Stimulated activated CD8-positive, alpha-beta memory T cell treated with anti-CD3 and anti-CD28 coated beads, Interleukin-12 subunit alpha, Interleukin-12 subunit beta, amount 100 ng/mL, for 24 hours (primary cell): ENCODE results near the gene SLC16A10.
"Not testable (repeated sequence)": the region's sequence is repeated elsewhere in the genome, so short reads cannot be mapped to it uniquely, and the experiment has no call there.

Experiments
- DNase-seq: peaks from one replicate; pipeline ENCODE4 v3.0.0-alpha.2; 2020; ENCODE audit errors: extremely low read depth

Gene SLC16A10

GRCh38 chr6:111087106-111087835 is at the start of gene SLC16A10:
Gene SLC16A10 (plus strand): TSS chr6:111087503. CDS start chr6:111087753, 250 bp downstream.
- DNase-seq, result peak; percentile 54

- DNase-seq, result no peak
Measured at GRCh38 chr6:111038534-111039252, 48.6 kb upstream of the SLC16A10 start.

- DNase-seq, result no peak
Measured at GRCh38 chr6:111041917-111042316, 45.4 kb upstream of the SLC16A10 start.

GRCh38 chr6:111047244-111047643 is 40.1 kb upstream of the SLC16A10 start:
- DNase-seq, result no peak

GRCh38 chr6:111050261-111051023 is 36.9 kb upstream of the SLC16A10 start:
- no peak for DNase-seq

GRCh38 chr6:111052171-111052570 is 35.1 kb upstream of the SLC16A10 start:
- no peak for DNase-seq

GRCh38 chr6:111057074-111057752 is 30.1 kb upstream of the SLC16A10 start:
- DNase-seq, result no peak

GRCh38 chr6:111061508-111061907 is 25.8 kb upstream of the SLC16A10 start:
- no peak for DNase-seq

GRCh38 chr6:111061985-111062384 is 25.3 kb upstream of the SLC16A10 start:
- not testable (repeated sequence) for DNase-seq

GRCh38 chr6:111062860-111063259 is 24.4 kb upstream of the SLC16A10 start:
- not testable (repeated sequence) for DNase-seq

- DNase-seq, result no peak
Measured at GRCh38 chr6:111068109-111068865, 19.0 kb upstream of the SLC16A10 start.

GRCh38 chr6:111068866-111069234 is 18.5 kb upstream of the SLC16A10 start:
- no peak for DNase-seq

GRCh38 chr6:111069382-111070104 is 17.8 kb upstream of the SLC16A10 start:
- no peak for DNase-seq

- DNase-seq, result no peak
Measured at GRCh38 chr6:111070105-111071005, 16.9 kb upstream of the SLC16A10 start.

- DNase-seq, result no peak
Measured at GRCh38 chr6:111072801-111073360, 14.4 kb upstream of the SLC16A10 start.

GRCh38 chr6:111074311-111074710 is 13.0 kb upstream of the SLC16A10 start:
- no peak for DNase-seq

GRCh38 chr6:111076024-111076695 is 11.1 kb upstream of the SLC16A10 start:
- DNase-seq, result no peak

- DNase-seq, result no peak
Measured at GRCh38 chr6:111080698-111081097, 6.6 kb upstream of the SLC16A10 start.

GRCh38 chr6:111086685-111087084 is 618 bp upstream of the SLC16A10 start:
- no peak for DNase-seq
